Pancreas (tissue), 10 donors: Measurements from ENCODE around the gene SLC40A1. TPM values are rescaled to one million over a fixed set of nuclear protein-coding genes. Genes with fewer than 3 reads are reported as not detected.

Source experiments
- ATAC-seq, 4 donors: fragments of 200-7000 bp; cut with Tn5 transposase; one replicate each; pipeline versions ENCODE4 v1.8.0 to v1.9.1; 2020; ENCODE audit warnings: mild to moderate bottlenecking in 4 of 4, moderate library complexity in 4 of 4
- DNase-seq, 6 donors: peaks; one replicate each; pipeline ENCODE4 v3.0.0-alpha.2; 2020
- FAIRE-seq: peaks from 2 replicates; lab custom pipeline; 2012; peaks lifted over from hg19 to GRCh38; lab: Jason Lieb, UNC
- H3K27ac ChIP-seq, 4 donors: fragments of 200-600 bp; sonication (generic); 1 replicate in 3 of 4; 2 replicates in 1 of 4; pipeline versions ENCODE4 v1.5.0 to v1.8.0; 2020
- H3K27me3 ChIP-seq, 4 donors: fragments of 200-600 bp; one replicate each; pipeline ENCODE4 v1.8.0; 2021
- H3K36me3 ChIP-seq, 3 donors: fragments of 200-600 bp; sonication (generic) in 1 of 3; one replicate each; pipeline versions ENCODE4 v1.5.0 to v1.8.0; 2020 to 2021
- H3K4me1 ChIP-seq, 3 donors: fragments of 200-600 bp; one replicate each; pipeline ENCODE4 v1.8.0; 2021
- H3K4me3 ChIP-seq, 4 donors: fragments of 200-600 bp; sonication (generic) in 2 of 4; one replicate each; pipeline versions ENCODE4 v1.5.0 to v1.8.0; 2020 to 2021
- H3K9me3 ChIP-seq, 4 donors: fragments of 200-600 bp; one replicate each; pipeline ENCODE4 v1.8.0; 2021
- WGBS, 2 donors: extraction: QIAGEN DNeasy Blood & Tissue Kit; methylation state at CpG; one replicate each; pipeline ENCODE4 v1.1.7; 2013; 5-methylcytosine and 5-hydroxymethylcytosine counted together
- intact Hi-C, 3 donors: fragments of 100-400 bp; cut with DNase I; formaldehyde crosslinking; loops; one replicate each; pipeline versions ENCODE4 v1.11.1 to v1.14.2; 2022
- polyA plus RNA-seq, 2 donors: library from polyadenylated mRNA; stranded (reverse); fragments of 200-250 nt; gene quantifications; one replicate each; pipeline ENCODE4 v1.2.3, GENCODE V29; 2013
- total RNA-seq, 6 donors: library from RNA; stranded (reverse); fragmentation: NEBNext Ultra II Directional in 4 of 6; extraction: Animal tissue kit (Norgen Biotek cat#: 25700) in 4 of 6; gene quantifications; one replicate each; pipeline versions ENCODE4 v1.2.1 to v1.2.4, GENCODE V29; 2021 to 2023
- TF ChIP-seq, protein P1 (sequence below), 4 donors: fragments of 200-600 bp; sonication (generic) in 3 of 4; IDR thresholded peaks; one replicate each; pipeline versions ENCODE4 v1.5.0 to v1.8.0; 2021; ENCODE audit warnings: antibody characterized with exemption in 4 of 4
- donor health status: healthy with polysubstance abuse.
- donor health status: DM: no; HTN: no; CAD: no; lungs with moderate emphysema.
- donor health status: DM: no; HTN: no; CAD: no.
- donor health status: control.
- donor health status: control.
- donor health status: Bipolar disorder and iron deficiency.
- donor health status: DM: yes; HTN: yes; CAD: no.
- donor health status: DM: no; HTN: no; CAD: no.
- donor health status: DM: no; HTN: no; CAD: no.
- donor health status: DM: yes; HTN: yes; CAD: no.

Gene SLC40A1
- total and polyA plus RNA-seq, 8 donors = 14.0 to 65.8 (median 40.4) TPM

DNA sequence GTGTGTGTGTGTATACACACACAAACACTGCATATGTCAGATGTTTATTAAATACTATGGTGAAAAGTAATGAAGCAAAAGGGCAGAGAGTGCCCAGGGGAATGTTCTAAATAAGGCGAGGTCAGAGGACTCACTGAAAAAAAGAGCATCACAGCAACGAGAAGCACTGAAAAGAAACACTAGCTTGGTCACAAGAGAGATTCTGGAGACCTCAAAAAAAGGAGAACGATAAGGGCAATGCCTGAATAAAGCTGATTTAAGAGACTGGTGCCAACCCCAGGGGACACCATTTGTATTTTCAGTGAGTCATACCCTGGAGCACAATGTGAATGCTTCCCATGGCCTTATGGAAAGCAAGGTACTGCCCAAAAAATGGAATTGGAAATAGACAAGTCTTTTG lies 14.5 kb downstream of the SLC40A1 start:
- DNase-seq (no peak), ATAC-seq (peak in 1 of 4 donors; percentile 18), FAIRE-seq (no peak)
- peaks cover 6 to 23% (median 7%) of the 10 kb centered on the region in 3 donors for H3K4me1 ChIP-seq
- H3K27me3 ChIP-seq = no peaks in the 10 kb centered on the region
- H3K36me3 ChIP-seq = peaks cover 0 to 65% (median 24%) of the 10 kb centered on the region in 3 donors
- intact Hi-C loops = loop anchor here in 1 of 3 donors (10.0 kb wide), 1 partner anchor 91 kb away; no protein-coding TSS in a partner anchor
- H3K27ac ChIP-seq = no peak overlapping the region
- TF ChIP-seq, protein P1, sequence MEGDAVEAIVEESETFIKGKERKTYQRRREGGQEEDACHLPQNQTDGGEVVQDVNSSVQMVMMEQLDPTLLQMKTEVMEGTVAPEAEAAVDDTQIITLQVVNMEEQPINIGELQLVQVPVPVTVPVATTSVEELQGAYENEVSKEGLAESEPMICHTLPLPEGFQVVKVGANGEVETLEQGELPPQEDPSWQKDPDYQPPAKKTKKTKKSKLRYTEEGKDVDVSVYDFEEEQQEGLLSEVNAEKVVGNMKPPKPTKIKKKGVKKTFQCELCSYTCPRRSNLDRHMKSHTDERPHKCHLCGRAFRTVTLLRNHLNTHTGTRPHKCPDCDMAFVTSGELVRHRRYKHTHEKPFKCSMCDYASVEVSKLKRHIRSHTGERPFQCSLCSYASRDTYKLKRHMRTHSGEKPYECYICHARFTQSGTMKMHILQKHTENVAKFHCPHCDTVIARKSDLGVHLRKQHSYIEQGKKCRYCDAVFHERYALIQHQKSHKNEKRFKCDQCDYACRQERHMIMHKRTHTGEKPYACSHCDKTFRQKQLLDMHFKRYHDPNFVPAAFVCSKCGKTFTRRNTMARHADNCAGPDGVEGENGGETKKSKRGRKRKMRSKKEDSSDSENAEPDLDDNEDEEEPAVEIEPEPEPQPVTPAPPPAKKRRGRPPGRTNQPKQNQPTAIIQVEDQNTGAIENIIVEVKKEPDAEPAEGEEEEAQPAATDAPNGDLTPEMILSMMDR (IDR thresholded peaks at IDR 0.05) = no peak
- WGBS, 2 donors = 77 to 79% methylated on average over 3 of the region's 3 CpGs
- H3K4me3 ChIP-seq = no peak overlapping the region
- H3K9me3 ChIP-seq = no peaks in the 10 kb centered on the region

- DNase-seq (no peak), ATAC-seq (no peak), FAIRE-seq (no peak)
- H3K4me3 ChIP-seq = no peak overlapping the region
- intact Hi-C loops = loop anchor here in 1 of 3 donors (10.0 kb wide), 1 partner anchor 87 kb away; no protein-coding TSS in a partner anchor
- 67 to 75% methylated on average over 6 of the region's 6 CpGs for WGBS, 2 donors
- no peaks in the 10 kb centered on the region for H3K9me3 ChIP-seq
- H3K27ac ChIP-seq = no peak overlapping the region
- H3K27me3 ChIP-seq = no peaks in the 10 kb centered on the region
- TF ChIP-seq, protein P1 (IDR thresholded peaks at IDR 0.05) = no peak
- peaks cover 0 to 44% (median 17%) of the 10 kb centered on the region in 3 donors for H3K36me3 ChIP-seq
- peaks cover 13 to 25% (median 19%) of the 10 kb centered on the region in 3 donors for H3K4me1 ChIP-seq
These were observed 19.1 kb downstream of the SLC40A1 start for GRCh38 chr2:189561371-189562038.

GRCh38 chr2:189560273-189560586 lies 20.4 kb downstream of the SLC40A1 start:
- FAIRE-seq (no peak), ATAC-seq (no peak), DNase-seq (no peak)
- Histone ChIP-seq H3K9me3 (no peaks in the 10 kb centered on the region), H3K4me1 (peaks cover 13 to 25% (median 19%) of the 10 kb centered on the region in 3 donors), H3K36me3 (peaks cover 0 to 31% (median 17%) of the 10 kb centered on the region in 3 donors), H3K27ac (no peak overlapping the region), H3K27me3 (no peaks in the 10 kb centered on the region), H3K4me3 (no peak overlapping the region)
- TF ChIP-seq, protein P1 (IDR thresholded peaks at IDR 0.05) = no peak
- intact Hi-C loops = loop anchor here in 1 of 3 donors (10.0 kb wide), 1 partner anchor 85 kb away; no protein-coding TSS in a partner anchor

DNA sequence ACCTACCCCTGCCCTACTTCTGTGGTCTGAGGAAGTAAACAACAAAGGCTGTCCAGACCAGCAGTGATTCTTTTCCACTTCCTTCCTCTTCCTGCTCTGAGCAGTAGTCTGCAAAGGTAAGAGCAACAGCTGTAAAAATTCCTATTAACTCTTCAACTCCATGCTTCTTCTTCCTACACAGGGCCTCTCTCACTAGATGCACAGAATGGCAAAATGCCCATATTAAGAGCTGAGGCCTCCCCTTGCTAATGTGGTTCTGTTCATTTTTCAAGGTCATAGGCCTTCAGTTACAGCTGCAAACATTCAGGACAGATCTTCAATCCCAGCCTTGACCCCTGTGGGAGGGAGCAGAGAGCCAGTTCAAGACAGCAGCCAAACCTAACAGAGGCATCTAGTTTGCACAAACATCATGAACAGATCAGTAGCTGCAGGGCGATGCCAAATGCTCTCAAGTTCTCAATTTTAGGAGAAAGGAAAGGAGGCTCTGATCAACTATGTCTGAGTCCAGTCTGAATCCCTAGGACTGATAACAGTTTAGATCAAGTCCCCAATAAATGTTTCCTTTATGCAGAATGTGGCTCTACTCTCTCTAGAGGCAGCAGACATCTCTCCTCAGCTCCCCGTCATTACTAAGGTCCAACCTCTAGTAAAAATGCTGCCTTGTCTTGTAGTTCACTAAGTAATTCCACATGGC lies 20.9 kb downstream of the SLC40A1 start:
- no peak for DNase-seq
- 65 to 66% methylated on average over 2 of the region's 2 CpGs for WGBS, 2 donors

More for the DNA sequence above, 20.9 kb downstream of the SLC40A1 start:
- Histone ChIP-seq H3K27me3 (no peaks in the 10 kb centered on the region), H3K4me1 (peaks cover 13 to 25% (median 19%) of the 10 kb centered on the region in 3 donors), H3K27ac (no peak overlapping the region), H3K9me3 (no peaks in the 10 kb centered on the region), H3K36me3 (peaks cover 0 to 26% (median 12%) of the 10 kb centered on the region in 3 donors), H3K4me3 (no peak overlapping the region)
- no peak for FAIRE-seq
- intact Hi-C loops = loop anchor here in 1 of 3 donors (10.0 kb wide), 1 partner anchor 85 kb away; no protein-coding TSS in a partner anchor
- TF ChIP-seq, protein P1 (IDR thresholded peaks at IDR 0.05) = no peak
- ATAC-seq = peak in 3 of 4 donors; percentile 13 to 52 (median 50)
